ENCODE measurements around the gene DOCK3.

DOCK3 gene

DNA sequence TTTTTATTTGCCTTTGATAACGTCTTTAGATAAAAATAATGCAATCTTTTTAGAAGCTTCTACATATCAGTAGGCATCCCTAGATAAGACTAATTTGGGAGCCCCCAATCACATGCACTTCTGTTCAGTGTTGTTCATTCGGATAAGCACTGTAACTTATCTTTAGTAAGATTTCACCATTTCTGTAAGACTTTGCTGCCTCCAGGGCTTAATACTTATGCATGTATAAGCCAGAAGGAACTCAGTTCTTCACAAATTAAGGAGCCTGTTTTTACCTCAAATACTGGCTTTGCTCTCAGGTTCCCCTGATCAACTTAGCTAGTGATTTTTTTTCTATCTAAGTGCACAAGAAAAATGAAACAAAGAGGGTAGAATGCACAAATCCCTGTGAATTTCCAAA, 20.3 kb downstream of the DOCK3 start:
- TF ChIP-seq, protein P1, sequence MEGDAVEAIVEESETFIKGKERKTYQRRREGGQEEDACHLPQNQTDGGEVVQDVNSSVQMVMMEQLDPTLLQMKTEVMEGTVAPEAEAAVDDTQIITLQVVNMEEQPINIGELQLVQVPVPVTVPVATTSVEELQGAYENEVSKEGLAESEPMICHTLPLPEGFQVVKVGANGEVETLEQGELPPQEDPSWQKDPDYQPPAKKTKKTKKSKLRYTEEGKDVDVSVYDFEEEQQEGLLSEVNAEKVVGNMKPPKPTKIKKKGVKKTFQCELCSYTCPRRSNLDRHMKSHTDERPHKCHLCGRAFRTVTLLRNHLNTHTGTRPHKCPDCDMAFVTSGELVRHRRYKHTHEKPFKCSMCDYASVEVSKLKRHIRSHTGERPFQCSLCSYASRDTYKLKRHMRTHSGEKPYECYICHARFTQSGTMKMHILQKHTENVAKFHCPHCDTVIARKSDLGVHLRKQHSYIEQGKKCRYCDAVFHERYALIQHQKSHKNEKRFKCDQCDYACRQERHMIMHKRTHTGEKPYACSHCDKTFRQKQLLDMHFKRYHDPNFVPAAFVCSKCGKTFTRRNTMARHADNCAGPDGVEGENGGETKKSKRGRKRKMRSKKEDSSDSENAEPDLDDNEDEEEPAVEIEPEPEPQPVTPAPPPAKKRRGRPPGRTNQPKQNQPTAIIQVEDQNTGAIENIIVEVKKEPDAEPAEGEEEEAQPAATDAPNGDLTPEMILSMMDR (IDR thresholded peaks at IDR 0.05; ENCODE audit: control insufficient read depth, insufficient read depth, low read depth, low read length, missing control alignments): no peak

GRCh38 chr3:50696276-50696675, 21.5 kb downstream of the DOCK3 start:
- H3K4me3 ChIP-seq (ENCODE audit: control insufficient read depth, low read depth, low read length): no peak overlapping the region
- DNase-seq (ENCODE audit: low read depth): no peak
- TF ChIP-seq, protein P1 (IDR thresholded peaks at IDR 0.05; ENCODE audit: control insufficient read depth, insufficient read depth, low read depth, low read length, missing control alignments): no peak

More for the DNA sequence above, 20.3 kb downstream of the DOCK3 start:
- no peak for DNase-seq (ENCODE audit: low read depth)
- H3K4me3 ChIP-seq (ENCODE audit: control insufficient read depth, low read depth, low read length): no peak overlapping the region

DNA sequence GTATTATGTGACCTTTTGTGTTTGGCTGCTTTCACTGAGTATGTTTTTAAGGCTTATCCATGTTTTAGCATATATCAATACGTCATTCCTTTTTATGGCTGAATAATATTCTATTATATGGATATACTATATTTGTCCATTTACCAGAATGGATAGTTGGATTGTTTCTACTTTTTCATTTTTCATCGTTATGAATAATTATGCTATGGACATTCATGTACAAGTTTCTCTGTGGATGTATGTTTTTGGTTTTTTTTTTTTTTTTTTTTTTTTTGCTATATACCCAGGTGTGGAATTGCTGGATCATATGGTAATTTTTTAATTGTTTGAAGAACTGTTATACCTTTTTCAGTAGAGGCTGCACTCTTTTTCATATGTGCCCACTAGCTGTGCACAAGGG, 23.5 kb downstream of the DOCK3 start:
- no peak overlapping the region for H3K4me3 ChIP-seq (ENCODE audit: control insufficient read depth, low read depth, low read length)
- DNase-seq (ENCODE audit: low read depth): no peak
- TF ChIP-seq, protein P1 (IDR thresholded peaks at IDR 0.05; ENCODE audit: control insufficient read depth, insufficient read depth, low read depth, low read length, missing control alignments): no peak

DNA sequence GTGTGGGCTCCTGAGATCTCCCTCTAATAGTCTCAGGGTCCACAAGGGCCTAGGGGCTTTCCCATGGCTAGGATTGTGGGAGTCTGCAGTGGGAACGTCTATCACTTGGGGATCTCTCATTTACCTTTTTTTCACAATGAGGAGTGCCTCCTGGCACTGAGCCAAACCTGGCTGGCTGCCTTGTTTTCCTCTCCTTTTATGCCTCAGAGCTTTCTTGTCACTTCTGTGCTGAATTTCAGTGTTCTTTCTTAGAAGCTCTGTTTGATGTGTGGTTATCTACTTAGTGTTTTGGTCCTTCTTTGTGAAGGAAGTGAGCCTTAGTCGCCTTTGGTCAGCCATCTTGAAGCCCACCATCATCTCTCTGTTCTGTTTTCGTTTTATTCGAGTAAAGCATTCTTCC, 33.9 kb downstream of the DOCK3 start:
- DNase-seq (ENCODE audit: low read depth): no peak
- no peak overlapping the region for H3K4me3 ChIP-seq (ENCODE audit: control insufficient read depth, low read depth, low read length)
- TF ChIP-seq, protein P1 (IDR thresholded peaks at IDR 0.05; ENCODE audit: control insufficient read depth, insufficient read depth, low read depth, low read length, missing control alignments): no peak

DNA sequence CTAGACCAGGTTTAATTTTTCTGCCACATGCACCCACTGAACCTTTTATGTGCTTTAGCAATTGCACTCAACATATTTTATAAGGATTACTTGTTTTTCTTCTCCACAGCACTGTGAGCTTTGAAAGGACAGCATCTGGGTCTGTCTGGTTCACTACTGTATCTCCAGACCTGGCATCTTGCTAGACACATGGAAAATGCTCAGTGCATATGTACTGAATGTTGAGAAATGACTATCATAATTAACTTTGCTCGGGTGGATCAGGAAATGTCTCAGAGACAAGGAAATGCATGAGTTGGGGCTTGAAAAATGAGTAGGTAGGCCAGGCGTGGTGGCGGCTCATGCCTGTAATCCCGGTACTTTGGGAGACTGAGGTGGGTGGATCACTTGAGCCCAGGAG, 40.2 kb downstream of the DOCK3 start:
- H3K4me3 ChIP-seq (ENCODE audit: control insufficient read depth, low read depth, low read length): no peak overlapping the region
- TF ChIP-seq, protein P1 (IDR thresholded peaks at IDR 0.05; ENCODE audit: control insufficient read depth, insufficient read depth, low read depth, low read length, missing control alignments): no peak
- no peak for DNase-seq (ENCODE audit: low read depth)

GRCh38 chr3:50724831-50725230, 50.1 kb downstream of the DOCK3 start:
- H3K4me3 ChIP-seq (ENCODE audit: control insufficient read depth, low read depth, low read length): no peak overlapping the region
- TF ChIP-seq, protein P1 (IDR thresholded peaks at IDR 0.05; ENCODE audit: control insufficient read depth, insufficient read depth, low read depth, low read length, missing control alignments): no peak

DNA sequence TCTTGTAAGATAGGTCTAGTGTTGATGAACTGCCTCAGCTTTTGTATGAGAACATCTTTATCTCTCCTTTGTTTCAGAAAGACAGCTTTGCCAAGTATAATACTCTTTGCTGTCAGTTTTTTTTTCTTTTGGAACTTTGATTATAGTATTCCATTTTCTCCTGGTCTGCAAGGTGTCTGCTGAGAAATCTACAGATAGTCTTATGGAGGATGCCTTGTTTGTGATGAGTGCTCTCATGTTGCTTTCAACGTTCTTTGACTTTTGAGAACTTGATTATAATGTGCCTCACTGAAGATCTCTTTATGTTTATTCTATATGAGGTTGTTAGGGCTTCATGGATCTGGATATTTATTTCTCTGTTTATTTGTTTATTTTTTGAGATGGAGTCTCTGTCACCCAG, 60.3 kb downstream of the DOCK3 start:
- DNase-seq (ENCODE audit: low read depth): no peak
- TF ChIP-seq, protein P1 (IDR thresholded peaks at IDR 0.05; ENCODE audit: control insufficient read depth, insufficient read depth, low read depth, low read length, missing control alignments): no peak
- H3K4me3 ChIP-seq (ENCODE audit: control insufficient read depth, low read depth, low read length): no peak overlapping the region

More at GRCh38 chr3:50724831-50725230, 50.1 kb downstream of the DOCK3 start:
- no peak for DNase-seq (ENCODE audit: low read depth)

Data from AG09309 (cell line).